DOHH2 (cell line): ENCODE measurements around the gene STPG2.

Experiments used
- H3F3A ChIP-seq: fragments of 200-600 bp; sonication (generic), shearing (Covaris generic); 2 replicates; pipeline ENCODE4 v1.6.0; 2016; ENCODE audit warnings: antibody characterized with exemption, mild to moderate bottlenecking; ENCODE audit not compliant: control insufficient read depth, insufficient read depth
- H3K27ac ChIP-seq: fragments of 200-600 bp; sonication (generic); 2 replicates; pipeline ENCODE4 v1.5.1; 2014; ENCODE audit warnings: low read depth, mild to moderate bottlenecking, low read length, moderate library complexity
- H3K27me3 ChIP-seq: fragments of 200-600 bp; sonication (generic); 2 replicates; pipeline ENCODE4 v1.6.1; 2014; ENCODE audit warnings: mild to moderate bottlenecking, low read length, mixed read lengths; ENCODE audit not compliant: control insufficient read depth
- H3K36me3 ChIP-seq: fragments of 200-600 bp; sonication (generic); 2 replicates; pipeline ENCODE4 v1.6.1; 2014; ENCODE audit warnings: mild to moderate bottlenecking, low read length, moderate library complexity, mixed read lengths; ENCODE audit not compliant: control insufficient read depth
- H3K4me1 ChIP-seq: fragments of 200-600 bp; sonication (generic); 2 replicates; pipeline ENCODE4 v1.6.1; 2014; ENCODE audit warnings: mild to moderate bottlenecking, low read length, mixed read lengths; ENCODE audit not compliant: control insufficient read depth
- H3K4me2 ChIP-seq: fragments of 200-600 bp; sonication (generic); 2 replicates; pipeline ENCODE4 v1.6.0; 2014; ENCODE audit warnings: mild to moderate bottlenecking, low read length, moderate library complexity
- H3K4me3 ChIP-seq: fragments of 200-600 bp; sonication (generic); 2 replicates; pipeline ENCODE4 v1.5.1; 2014; ENCODE audit warnings: mild to moderate bottlenecking, low read length, mixed read lengths
- H3K79me2 ChIP-seq: fragments of 200-600 bp; sonication (generic); 2 replicates; pipeline ENCODE4 v1.6.1; 2014; ENCODE audit warnings: mild to moderate bottlenecking, low read length, mixed read lengths; ENCODE audit not compliant: control insufficient read depth
- H3K9me2 ChIP-seq: fragments of 200-600 bp; sonication (generic); replicated peaks from 2 replicates; pipeline ENCODE4 v1.6.1; 2014; ENCODE audit warnings: mild to moderate bottlenecking, low read length, mixed read lengths; ENCODE audit not compliant: control insufficient read depth
- H3K9me3 ChIP-seq: fragments of 200-600 bp; sonication (generic); 2 replicates; pipeline ENCODE4 v1.6.1; 2014; ENCODE audit warnings: antibody characterized with exemption, low read length, mixed read lengths; ENCODE audit not compliant: control insufficient read depth, insufficient read depth
- H4K20me1 ChIP-seq: fragments of 200-600 bp; sonication (generic); 2 replicates; pipeline ENCODE4 v1.6.0; 2014; ENCODE audit warnings: low read depth, mild to moderate bottlenecking, antibody characterized with exemption, low read length, moderate library complexity; ENCODE audit not compliant: control insufficient read depth, insufficient read depth
- EZH2phosphoT487 ChIP-seq: fragments of 200-600 bp; sonication (generic); IDR thresholded peaks from 2 replicates; pipeline ENCODE4 v1.6.1; 2017; ENCODE audit warnings: borderline replicate concordance, mild to moderate bottlenecking, antibody characterized with exemption, low read length, moderate library complexity, mixed read lengths
- TF ChIP-seq, protein P1 (sequence below): fragments of 200-600 bp; sonication (generic); IDR thresholded peaks from one replicate; pipeline ENCODE4 v1.5.1; 2014; ENCODE audit warnings: antibody characterized with exemption, mild to moderate bottlenecking, low read depth, low read length; ENCODE audit not compliant: poor library complexity, severe bottlenecking

STPG2 gene

GRCh38 chr4:97590266-97590665 lies 553.0 kb downstream of the STPG2 start:
- Histone ChIP-seq H3K4me3 (no peak overlapping the region), H3K9me2 (no peaks in the 10 kb centered on the region), H3K79me2 (no peaks in the 10 kb centered on the region), H3K4me1 (no peaks in the 10 kb centered on the region), H3K36me3 (no peaks in the 10 kb centered on the region), H3K4me2 (no peak overlapping the region), H3F3A (no peaks in the 10 kb centered on the region), H4K20me1 (no peaks in the 10 kb centered on the region), H3K27ac (no peak overlapping the region), H3K9me3 (no peaks in the 10 kb centered on the region), H3K27me3 (no peaks in the 10 kb centered on the region)
- TF ChIP-seq, protein P1, sequence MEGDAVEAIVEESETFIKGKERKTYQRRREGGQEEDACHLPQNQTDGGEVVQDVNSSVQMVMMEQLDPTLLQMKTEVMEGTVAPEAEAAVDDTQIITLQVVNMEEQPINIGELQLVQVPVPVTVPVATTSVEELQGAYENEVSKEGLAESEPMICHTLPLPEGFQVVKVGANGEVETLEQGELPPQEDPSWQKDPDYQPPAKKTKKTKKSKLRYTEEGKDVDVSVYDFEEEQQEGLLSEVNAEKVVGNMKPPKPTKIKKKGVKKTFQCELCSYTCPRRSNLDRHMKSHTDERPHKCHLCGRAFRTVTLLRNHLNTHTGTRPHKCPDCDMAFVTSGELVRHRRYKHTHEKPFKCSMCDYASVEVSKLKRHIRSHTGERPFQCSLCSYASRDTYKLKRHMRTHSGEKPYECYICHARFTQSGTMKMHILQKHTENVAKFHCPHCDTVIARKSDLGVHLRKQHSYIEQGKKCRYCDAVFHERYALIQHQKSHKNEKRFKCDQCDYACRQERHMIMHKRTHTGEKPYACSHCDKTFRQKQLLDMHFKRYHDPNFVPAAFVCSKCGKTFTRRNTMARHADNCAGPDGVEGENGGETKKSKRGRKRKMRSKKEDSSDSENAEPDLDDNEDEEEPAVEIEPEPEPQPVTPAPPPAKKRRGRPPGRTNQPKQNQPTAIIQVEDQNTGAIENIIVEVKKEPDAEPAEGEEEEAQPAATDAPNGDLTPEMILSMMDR: no peak
- no peak for TF ChIP-seq EZH2phosphoT487

GRCh38 chr4:97589481-97590196 lies 553.6 kb downstream of the STPG2 start:
- Histone ChIP-seq H3K4me3 (no peak overlapping the region), H3F3A (no peaks in the 10 kb centered on the region), H3K9me2 (no peaks in the 10 kb centered on the region), H4K20me1 (no peaks in the 10 kb centered on the region), H3K79me2 (no peaks in the 10 kb centered on the region), H3K36me3 (no peaks in the 10 kb centered on the region), H3K9me3 (no peaks in the 10 kb centered on the region), H3K27me3 (no peaks in the 10 kb centered on the region), H3K4me1 (no peaks in the 10 kb centered on the region), H3K4me2 (no peak overlapping the region), H3K27ac (no peak overlapping the region)
- TF ChIP-seq EZH2phosphoT487: no peak
- TF ChIP-seq, protein P1: no peak

- TF ChIP-seq, protein P1: no peak
- TF ChIP-seq EZH2phosphoT487: no peak
- Histone ChIP-seq H3K4me1 (no peaks in the 10 kb centered on the region), H3K4me3 (no peak overlapping the region), H3K36me3 (no peaks in the 10 kb centered on the region), H3K4me2 (no peak overlapping the region), H4K20me1 (no peaks in the 10 kb centered on the region), H3K27ac (no peak overlapping the region), H3K9me3 (no peaks in the 10 kb centered on the region), H3K79me2 (no peaks in the 10 kb centered on the region), H3F3A (no peaks in the 10 kb centered on the region), H3K27me3 (no peaks in the 10 kb centered on the region), H3K9me2 (no peaks in the 10 kb centered on the region)
Observed at GRCh38 chr4:97587912-97588311, 555.4 kb downstream of the STPG2 start.
